ENCODE results near the gene RFXAP.

The RFXAP gene

DNA sequence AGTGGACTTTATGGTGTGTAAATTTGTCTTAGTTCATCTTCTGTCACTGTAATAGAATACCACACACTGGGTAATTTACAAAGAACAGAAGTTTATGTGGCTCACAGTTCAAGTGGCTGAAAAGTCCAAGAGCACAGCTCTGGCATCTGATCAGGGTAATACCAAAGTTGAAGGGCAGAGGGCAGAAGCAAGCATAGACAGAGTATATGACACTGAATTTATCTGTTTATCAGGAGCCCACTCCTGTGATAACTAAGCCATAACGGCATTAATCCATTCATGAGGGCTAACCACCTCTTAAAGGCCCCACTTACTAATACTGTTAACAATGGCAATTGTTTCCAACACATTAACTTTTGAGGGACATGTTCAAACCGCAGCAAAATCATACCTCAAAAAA, 4.0 kb upstream of the RFXAP start:
- in situ Hi-C loops (cut with HindIII; ENCODE audit: low sequenced_read_pairs) = no loop called here

- in situ Hi-C loops (cut with HindIII; ENCODE audit: low sequenced_read_pairs) = no loop called here
These were observed 822 bp upstream of the RFXAP start for GRCh38 chr13:36817996-36818803.

DNA sequence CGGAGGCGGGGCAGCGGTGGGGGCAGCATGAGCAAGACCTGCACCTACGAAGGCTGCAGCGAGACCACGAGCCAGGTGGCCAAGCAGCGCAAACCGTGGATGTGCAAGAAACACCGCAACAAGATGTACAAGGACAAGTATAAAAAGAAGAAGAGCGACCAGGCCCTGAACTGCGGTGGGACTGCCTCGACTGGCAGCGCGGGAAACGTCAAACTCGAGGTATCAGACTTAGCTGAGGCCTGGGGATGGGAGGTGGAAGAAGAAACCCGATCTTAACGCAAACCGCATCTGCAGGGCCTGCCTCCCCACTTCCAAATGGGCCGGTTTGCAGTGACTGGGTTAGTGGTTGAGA, 693 bp downstream of the RFXAP start:
- in situ Hi-C loops (cut with HindIII; ENCODE audit: low sequenced_read_pairs) = no loop called here

DNA sequence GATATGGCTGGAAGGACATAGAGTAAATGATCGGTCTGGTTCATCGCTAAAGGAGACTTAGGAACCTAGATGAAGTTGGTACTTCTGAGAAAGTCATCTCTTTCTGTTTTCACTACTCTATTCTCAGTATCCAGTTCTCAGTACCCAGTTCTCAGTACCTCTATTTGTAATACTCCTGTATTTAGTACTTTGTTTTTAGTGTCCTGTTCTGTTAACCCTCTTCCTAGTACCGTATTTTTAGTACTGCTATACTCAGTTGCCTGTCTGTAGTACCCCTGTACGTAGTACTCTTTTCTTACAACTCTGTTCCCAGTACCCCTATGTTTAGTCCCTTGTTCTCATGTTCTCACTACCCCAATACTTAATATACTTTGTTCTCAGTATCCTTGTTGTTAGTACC, 1.2 kb downstream of the RFXAP start:
- in situ Hi-C loops (cut with HindIII; ENCODE audit: low sequenced_read_pairs) = no loop called here

DNA sequence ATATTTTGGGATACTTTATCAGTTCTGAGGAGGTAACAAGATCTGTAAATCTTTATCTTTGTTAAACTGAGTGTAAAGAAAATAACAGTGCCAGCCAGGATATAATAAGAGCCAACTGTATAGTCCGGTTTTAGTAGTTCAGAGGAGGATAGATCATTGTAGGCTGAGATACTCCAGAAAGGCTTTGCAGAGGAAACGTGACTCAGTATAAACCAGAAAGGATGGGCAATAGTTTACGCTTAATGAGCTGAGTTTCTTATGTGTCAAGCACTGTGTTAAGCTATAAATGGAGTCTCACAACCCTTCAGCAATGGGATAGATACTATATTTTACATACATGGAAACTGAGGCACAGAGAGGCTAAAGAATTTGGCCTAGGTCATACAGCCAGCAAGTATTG, 3.8 kb downstream of the RFXAP start:
- in situ Hi-C loops (cut with HindIII; ENCODE audit: low sequenced_read_pairs) = no loop called here

DNA sequence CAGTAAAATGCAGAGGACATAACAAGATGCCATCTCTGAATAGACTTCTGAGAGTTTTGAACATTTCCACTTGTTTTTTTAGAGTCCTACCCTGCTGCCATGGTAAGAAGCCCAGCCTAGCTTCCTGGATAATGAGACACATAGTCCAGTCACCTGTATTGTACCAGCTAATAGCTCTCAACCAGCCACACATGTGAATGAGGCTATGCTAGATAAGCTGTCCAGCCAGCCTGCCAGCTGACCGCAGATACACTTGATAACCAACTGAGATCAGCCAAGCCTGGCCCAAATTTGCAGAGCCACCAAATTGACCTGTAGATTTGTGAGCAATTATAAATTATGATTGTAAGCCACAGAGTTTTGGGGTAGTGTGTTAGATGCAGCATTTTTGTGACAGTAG, 10.7 kb downstream of the RFXAP start:
- in situ Hi-C loops (cut with HindIII; ENCODE audit: low sequenced_read_pairs) = no loop called here

- in situ Hi-C loops (cut with HindIII; ENCODE audit: low sequenced_read_pairs) = no loop called here
These were observed 12.3 kb downstream of the RFXAP start for GRCh38 chr13:36831291-36831690.

GRCh38 chr13:36834299-36834698, 15.3 kb downstream of the RFXAP start:
- in situ Hi-C loops (cut with HindIII; ENCODE audit: low sequenced_read_pairs) = no loop called here

DNA sequence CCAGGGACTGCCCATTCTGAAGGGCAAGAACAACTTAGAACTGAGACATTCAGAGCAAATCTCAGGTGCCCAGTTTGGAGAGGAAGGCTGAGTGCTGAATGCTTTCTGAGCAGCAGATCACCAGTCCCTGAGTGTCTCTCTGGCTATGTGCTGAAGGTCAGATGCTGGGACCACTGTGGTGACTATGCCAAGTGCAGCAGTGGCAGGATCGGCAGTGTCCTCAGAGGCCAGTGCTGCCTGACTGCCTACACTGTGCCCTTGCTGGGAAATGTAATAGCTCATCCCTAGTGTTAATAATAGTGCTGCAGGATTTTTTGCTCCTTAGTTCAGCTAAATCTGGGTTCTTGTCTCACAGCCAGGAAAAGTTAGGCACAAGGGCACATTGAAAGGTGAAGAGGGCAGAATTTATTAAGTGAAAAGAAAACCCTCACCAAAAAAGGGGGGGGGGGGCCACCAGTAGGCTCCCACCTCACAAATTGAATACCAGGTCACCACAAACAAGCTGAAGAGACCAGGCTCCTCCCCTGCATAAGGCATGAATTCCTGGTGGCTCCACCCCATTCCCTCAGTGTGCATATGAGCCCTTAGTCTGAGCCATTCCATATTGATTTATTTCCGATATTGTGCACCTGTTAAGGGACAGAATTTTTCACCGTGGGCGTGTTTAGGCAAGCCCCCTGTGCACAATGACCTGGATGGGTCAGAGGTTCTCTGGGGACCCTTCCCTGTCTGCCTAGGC, 18.5 kb downstream of the RFXAP start:
- in situ Hi-C loops (cut with HindIII; ENCODE audit: low sequenced_read_pairs) = no loop called here

DNA sequence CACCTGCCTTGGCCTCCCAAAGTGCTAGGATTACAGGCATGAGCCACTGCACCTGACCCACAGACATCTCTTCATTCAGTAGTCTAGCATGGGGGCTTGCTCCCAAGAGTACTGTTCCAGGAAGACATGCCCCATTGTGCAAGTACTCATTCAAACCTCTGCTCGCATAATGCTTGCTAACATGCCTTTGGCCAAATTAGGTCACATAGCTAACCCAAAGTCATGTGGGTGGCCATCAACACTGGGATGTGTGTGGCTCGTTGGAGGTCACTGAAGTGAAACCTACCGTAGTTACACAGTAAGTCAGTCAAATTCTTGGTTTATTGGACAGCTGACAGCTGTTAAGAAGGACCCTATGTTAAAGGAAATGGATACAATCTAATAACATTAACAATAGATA, 20.3 kb downstream of the RFXAP start:
- in situ Hi-C loops (cut with HindIII; ENCODE audit: low sequenced_read_pairs) = no loop called here

- in situ Hi-C loops (cut with HindIII; ENCODE audit: low sequenced_read_pairs) = no loop called here
These were observed 21.0 kb downstream of the RFXAP start for GRCh38 chr13:36839981-36840380.

DNA sequence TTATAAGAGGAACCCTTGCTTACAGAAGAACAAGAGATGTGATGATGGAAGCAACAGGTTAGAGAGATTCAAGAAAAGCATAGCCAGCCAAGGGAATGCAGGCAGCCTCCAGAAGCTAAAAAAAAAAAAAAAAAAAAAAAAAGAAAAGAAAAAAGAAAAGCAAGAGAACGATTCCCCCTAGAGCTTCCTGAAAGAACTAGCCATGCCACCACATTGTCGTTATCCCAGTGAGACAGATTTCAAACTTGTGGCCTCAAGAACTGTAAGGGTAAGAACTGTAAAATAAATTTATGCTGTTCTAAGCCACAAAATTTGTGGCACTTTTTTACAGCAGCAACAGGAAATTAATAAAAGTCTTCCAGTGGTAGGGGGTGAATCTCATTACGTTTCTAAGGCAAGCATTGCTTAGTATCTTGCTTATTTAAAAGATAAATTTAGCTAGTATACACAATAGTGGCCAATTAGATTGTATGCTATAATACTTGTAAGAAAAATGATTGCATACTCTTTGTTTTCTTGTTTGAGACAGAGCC, 21.8 kb downstream of the RFXAP start:
- in situ Hi-C loops (cut with HindIII; ENCODE audit: low sequenced_read_pairs) = no loop called here

GRCh38 chr13:36841391-36841790, 22.4 kb downstream of the RFXAP start:
- in situ Hi-C loops (cut with HindIII; ENCODE audit: low sequenced_read_pairs) = no loop called here

GRCh38 chr13:36847606-36848005, 28.6 kb downstream of the RFXAP start:
- in situ Hi-C loops (cut with HindIII; ENCODE audit: low sequenced_read_pairs) = no loop called here

GRCh38 chr13:36848199-36848982, 29.4 kb downstream of the RFXAP start:
- in situ Hi-C loops (cut with HindIII; ENCODE audit: low sequenced_read_pairs) = no loop called here

GRCh38 chr13:36850790-36851438, 31.9 kb downstream of the RFXAP start:
- in situ Hi-C loops (cut with HindIII; ENCODE audit: low sequenced_read_pairs) = no loop called here

DNA sequence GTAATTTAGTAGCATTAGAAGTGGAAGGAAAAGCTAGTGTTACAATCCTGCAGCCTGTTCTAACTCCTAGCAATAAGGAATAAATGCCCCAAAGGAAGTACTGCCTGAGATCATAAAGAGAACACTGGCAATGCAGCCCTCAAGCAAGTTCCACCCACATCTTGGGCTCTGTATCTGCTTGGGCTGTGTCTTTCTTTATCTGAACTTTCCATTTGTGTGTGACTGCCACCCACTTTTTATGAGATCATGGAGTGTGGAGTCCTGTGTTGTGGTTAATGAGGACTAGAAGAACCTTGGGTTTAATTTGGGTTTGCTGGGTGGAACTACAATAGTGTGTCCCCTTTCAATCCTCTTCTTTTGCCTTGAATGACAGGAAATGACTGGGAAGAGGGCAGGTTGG, 38.2 kb downstream of the RFXAP start:
- in situ Hi-C loops (cut with HindIII; ENCODE audit: low sequenced_read_pairs) = no loop called here

GRCh38 chr13:36858290-36858689, 39.3 kb downstream of the RFXAP start:
- in situ Hi-C loops (cut with HindIII; ENCODE audit: low sequenced_read_pairs) = no loop called here

DNA sequence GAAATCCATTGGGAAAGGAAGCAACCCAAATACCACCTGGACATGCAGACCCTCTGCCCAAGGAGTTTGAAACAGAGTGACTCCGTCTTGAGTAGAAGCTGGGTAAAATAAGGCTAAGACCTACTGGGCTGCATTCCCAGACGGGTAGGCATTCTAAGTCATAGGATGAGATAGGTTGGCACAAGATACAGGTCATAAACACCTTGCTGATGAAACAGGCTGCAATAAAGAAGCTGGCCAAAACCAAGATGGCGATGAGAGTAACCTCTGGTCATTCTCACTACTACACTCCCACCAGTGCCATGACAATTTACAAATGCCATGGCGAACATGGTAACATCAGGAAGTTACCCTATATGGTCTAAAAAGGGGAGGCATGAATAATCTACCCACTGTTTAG, 40.2 kb downstream of the RFXAP start:
- in situ Hi-C loops (cut with HindIII; ENCODE audit: low sequenced_read_pairs) = no loop called here

DNA sequence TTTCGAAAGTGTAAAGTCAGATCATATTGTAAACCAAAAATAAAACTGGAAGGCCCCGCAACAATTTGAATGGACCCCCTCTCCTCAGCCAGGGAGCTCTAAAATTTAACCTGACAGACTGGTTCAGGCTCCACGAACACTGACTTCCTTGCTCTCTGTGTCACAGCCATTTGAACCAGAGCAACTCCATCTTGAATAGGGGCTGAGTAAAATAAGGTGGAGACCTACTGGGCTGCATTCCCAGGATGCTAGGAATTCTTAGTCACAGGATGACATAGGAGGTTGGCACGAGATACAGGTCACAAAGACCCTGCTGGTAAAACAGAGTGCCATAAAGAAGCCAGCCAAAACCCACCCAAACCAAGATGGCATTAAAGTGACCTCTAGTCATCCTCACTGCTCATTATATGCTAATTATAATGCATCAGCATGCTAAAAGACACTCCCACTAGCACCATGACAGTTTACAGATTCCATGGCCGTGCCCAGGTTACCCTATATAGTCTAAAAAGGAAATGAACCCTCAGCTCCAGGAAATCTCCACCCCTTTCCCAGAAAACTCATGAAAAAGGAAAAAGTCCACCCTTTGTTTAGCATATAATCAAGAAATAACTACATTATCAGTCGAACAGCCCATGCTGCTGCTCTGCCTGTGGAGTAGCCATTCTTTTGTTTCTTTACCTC, 43.1 kb downstream of the RFXAP start:
- in situ Hi-C loops (cut with HindIII; ENCODE audit: low sequenced_read_pairs) = no loop called here

Data from DLD1 (cell line).